SK-N-SH (cell line): ENCODE data around the gene NT5C. TPM values are rescaled to one million over a fixed set of nuclear protein-coding genes. Genes with fewer than 3 reads are reported as not detected.

Experiments
- CTCF ChIA-PET: fragments of 300-600, 350-600 bp; formaldehyde crosslinking; extraction: SDS; loops from one replicate; lab custom pipeline; 2021; lab: Yijun Ruan, JAX
- POLR2A ChIA-PET: fragments of 350-600 bp; sonication (Branson Sonifier 250); formaldehyde crosslinking; extraction: SDS; loops from one replicate; lab custom pipeline; 2020; ENCODE audit warnings: antibody characterized with exemption, inconsistent platforms; lab: Yijun Ruan, JAX
- DNase-seq: peaks from one replicate; pipeline ENCODE4 v3.0.0; 2012
- H2AFZ ChIP-seq: fragments of 200-600 bp; sonication (generic); 2 replicates; pipeline ENCODE4 v1.8.1; 2016; ENCODE audit warnings: antibody characterized with exemption, mild to moderate bottlenecking, low read depth
- H3F3A ChIP-seq: fragments of 200-600 bp; sonication (generic); replicated peaks from 2 replicates; pipeline ENCODE3; 2016; ENCODE audit warnings: antibody characterized with exemption, mild to moderate bottlenecking; ENCODE audit not compliant: insufficient read depth
- H3K27ac ChIP-seq, 2 experiments: fragments of 200-500 bp in 1 of 2; fragments of 200-600 bp in 1 of 2; sonication (Bioruptor generic) in 1 of 2; sonication (generic), shearing (Covaris generic) in 1 of 2; 2 replicates each; pipeline versions ENCODE4 v1.5.1 to v1.6.1; 2014 to 2016; ENCODE audit warnings: low read depth in 2 of 2, inconsistent platforms in 1 of 2, low read length in 1 of 2, mild to moderate bottlenecking in 1 of 2, mixed read lengths in 1 of 2
- H3K27me3 ChIP-seq: fragments of 200-600 bp; sonication (generic), shearing (Covaris generic); 2 replicates; pipeline ENCODE4 v1.6.1; 2016; ENCODE audit warnings: mixed run types; ENCODE audit not compliant: insufficient read depth
- H3K36me3 ChIP-seq, 2 experiments: fragments of 200-500 bp in 1 of 2; fragments of 200-600 bp in 1 of 2; sonication (Bioruptor generic) in 1 of 2; sonication (generic) in 1 of 2; replicated peaks in 1 of 2; 2 replicates each; pipeline versions ENCODE3 to v1.5.1; 2014 to 2016; ENCODE audit warnings: low read length in 1 of 2, mild to moderate bottlenecking in 1 of 2; ENCODE audit not compliant: insufficient read depth in 2 of 2, control insufficient read depth in 1 of 2
- H3K4me1 ChIP-seq, 2 experiments: fragments of 200-500 bp in 1 of 2; fragments of 200-600 bp in 1 of 2; sonication (Bioruptor generic) in 1 of 2; sonication (generic), shearing (Covaris generic) in 1 of 2; 2 replicates each; pipeline versions ENCODE4 v1.5.1 to v1.6.1; 2014 to 2016; ENCODE audit warnings: low read depth in 1 of 2, low read length in 1 of 2, mixed run types in 1 of 2; ENCODE audit not compliant: insufficient read depth in 2 of 2, control insufficient read depth in 1 of 2
- H3K4me2 ChIP-seq: fragments of 200-600 bp; sonication (generic), shearing (Covaris generic); 2 replicates; pipeline ENCODE4 v1.6.1; 2017; ENCODE audit warnings: mixed run types
- H3K4me3 ChIP-seq, 2 experiments: fragments of 200-500 bp in 1 of 2; fragments of 200-600 bp in 1 of 2; sonication (Bioruptor generic) in 1 of 2; sonication (generic), shearing (Covaris generic) in 1 of 2; 2 replicates each; pipeline versions ENCODE4 v1.5.1 to v1.8.1; 2014 to 2016; ENCODE audit warnings: low read depth in 2 of 2, inconsistent platforms in 1 of 2, low read length in 1 of 2, mild to moderate bottlenecking in 1 of 2, mixed read lengths in 1 of 2, moderate library complexity in 1 of 2
- H3K79me2 ChIP-seq: fragments of 200-600 bp; sonication (generic); 2 replicates; pipeline ENCODE4 v1.8.1; 2017; ENCODE audit warnings: mild to moderate bottlenecking; ENCODE audit not compliant: insufficient read depth
- H3K9ac ChIP-seq: fragments of 200-600 bp; sonication (generic); 2 replicates; pipeline ENCODE4 v1.6.1; 2017; ENCODE audit warnings: mixed run types
- H3K9me2 ChIP-seq: fragments of 200-600 bp; sonication (generic); 2 replicates; pipeline ENCODE4 v1.6.1; 2017; ENCODE audit warnings: mixed run types
- H3K9me3 ChIP-seq: fragments of 200-600 bp; sonication (generic); 2 replicates; pipeline ENCODE4 v1.6.1; 2017; ENCODE audit warnings: mixed run types, mild to moderate bottlenecking, moderate library complexity
- H4K20me1 ChIP-seq: fragments of 200-600 bp; sonication (generic); 2 replicates; pipeline ENCODE4 v1.6.1; 2017; ENCODE audit warnings: mild to moderate bottlenecking, mixed run types; ENCODE audit not compliant: insufficient read depth
- CHD2 ChIP-seq: fragments of 150-350 bp; IDR thresholded peaks from 2 replicates; pipeline ENCODE4 v1.6.1; 2018; ENCODE audit warnings: low read length; ENCODE audit not compliant: partially characterized antibody
- ELF1 ChIP-seq: IDR thresholded peaks from 2 replicates; pipeline ENCODE4 v1.4.0; 2012
- EP300 ChIP-seq, 2 experiments: IDR thresholded peaks; 2 replicates each; pipeline versions ENCODE4 v1.4.0 to v1.6.1; 2012; ENCODE audit warnings: borderline replicate concordance in 1 of 2, low read depth in 1 of 2, low read length in 1 of 2
- EZH2phosphoT487 ChIP-seq: fragments of 200-600 bp; sonication (generic); IDR thresholded peaks from 2 replicates; pipeline ENCODE4 v1.6.1; 2017; ENCODE audit warnings: low read depth, mixed run types, mild to moderate bottlenecking, antibody characterized with exemption, moderate library complexity, borderline replicate concordance
- FOSL2 ChIP-seq: IDR thresholded peaks from 2 replicates; pipeline ENCODE4 v1.4.0; 2012; ENCODE audit warnings: low read depth, mild to moderate bottlenecking, moderate library complexity, borderline replicate concordance
- GABPA ChIP-seq: IDR thresholded peaks from 2 replicates; pipeline ENCODE4 v1.4.0; 2012; ENCODE audit warnings: low read depth, mild to moderate bottlenecking
- GATA2 ChIP-seq: sonication (generic); formaldehyde crosslinking; IDR thresholded peaks from 2 replicates; pipeline ENCODE4 v1.5.0; 2020; ENCODE audit warnings: mild to moderate bottlenecking, missing genetic modification reagents
- MEF2A ChIP-seq: IDR thresholded peaks from 2 replicates; pipeline ENCODE4 v1.4.0; 2012; ENCODE audit warnings: low read depth, borderline replicate concordance
- MXI1 ChIP-seq: IDR thresholded peaks from 2 replicates; pipeline ENCODE4 v1.6.1; 2012; ENCODE audit warnings: mild to moderate bottlenecking, low read depth, low read length, improper control_type of control experiment
- NFIC ChIP-seq: IDR thresholded peaks from 2 replicates; pipeline ENCODE4 v1.4.0; 2012; ENCODE audit warnings: borderline replicate concordance
- NRF1 ChIP-seq: IDR thresholded peaks from 2 replicates; pipeline ENCODE4 v1.6.1; 2012; ENCODE audit warnings: low read depth, mild to moderate bottlenecking, low read length
- RAD21 ChIP-seq: IDR thresholded peaks from 2 replicates; pipeline ENCODE4 v1.6.1; 2012; ENCODE audit warnings: mild to moderate bottlenecking, low read length
- REST ChIP-seq: IDR thresholded peaks from 2 replicates; pipeline ENCODE4 v1.6.1; 2012; ENCODE audit warnings: mild to moderate bottlenecking, low read depth, low read length, moderate library complexity
- SIN3A ChIP-seq: IDR thresholded peaks from 2 replicates; pipeline ENCODE4 v1.6.1; 2012; ENCODE audit warnings: low read depth, mild to moderate bottlenecking, low read length, moderate library complexity, borderline replicate concordance
- SMC3 ChIP-seq: IDR thresholded peaks from 2 replicates; pipeline ENCODE4 v1.6.1; 2012; ENCODE audit warnings: low read depth, low read length, improper control_type of control experiment
- TAF1 ChIP-seq: IDR thresholded peaks from 2 replicates; pipeline ENCODE4 v1.6.1; 2012; ENCODE audit warnings: low read depth, mild to moderate bottlenecking, low read length, moderate library complexity, borderline replicate concordance
- TCF12 ChIP-seq: IDR thresholded peaks from 2 replicates; pipeline ENCODE4 v1.4.0; 2012
- TEAD4 ChIP-seq: IDR thresholded peaks from 2 replicates; pipeline ENCODE4 v1.4.0; 2012; ENCODE audit warnings: mild to moderate bottlenecking, borderline replicate concordance; ENCODE audit not compliant: insufficient read depth
- USF2 ChIP-seq: fragments of 150-350 bp; IDR thresholded peaks from 2 replicates; pipeline ENCODE4 v1.6.1; 2017; ENCODE audit warnings: antibody characterized with exemption, low read length, low read depth, borderline replicate concordance
- ZBTB33 ChIP-seq: IDR thresholded peaks from 2 replicates; pipeline ENCODE4 v1.4.0; 2012; ENCODE audit warnings: low read depth, borderline replicate concordance
- WGBS: methylation state at CpG from one replicate; pipeline ENCODE4 v1.1.6; 2017; ENCODE audit warnings: low lambda C conversion rate; 5-methylcytosine and 5-hydroxymethylcytosine counted together
- polyA plus RNA-seq, 3 experiments: library from polyadenylated mRNA; depleted of rRNA; stranded (reverse); fragments of >200 nt; gene quantifications; 2 replicates each; pipeline ENCODE4 v1.2.3, GENCODE V29; 2012
- TF ChIP-seq, protein P1 (sequence below): IDR thresholded peaks from 2 replicates; pipeline ENCODE4; 2012
- TF ChIP-seq, protein P2 (sequence below): fragments of 200-600 bp; sonication (generic); IDR thresholded peaks from 2 replicates; pipeline ENCODE4 v1.6.1; 2017; ENCODE audit warnings: antibody characterized with exemption, mild to moderate bottlenecking, moderate library complexity

Gene NT5C
- polyA plus RNA-seq, 1 of the 3 experiments (the other 2 are of a cell fraction) = 111 TPM

GRCh38 chr17:75113798-75114551 is 17.6 kb downstream of the NT5C start:
- peak; percentile 94 for DNase-seq
- Histone ChIP-seq H3K9ac (no peak overlapping the region; the same call in 1 of the 2 replicates), H3K4me2 (peak overlapping the region; percentile 48; the same call in 1 of the 2 replicates), H3K36me3 (peaks cover 0 to 9% of the 10 kb centered on the region in 2 experiments), H3K4me3 (peak overlapping the region in 1 of 2 experiments; percentile 40; a peak in 1 of 4 replicates), H3K4me1 (peaks cover 0 to 15% of the 10 kb centered on the region in 2 experiments; a peak in 1 of 4 replicates), H2AFZ (peak overlapping the region; percentile 80; the same call in 1 of the 2 replicates), H3K79me2 (peaks cover 21% of the 10 kb centered on the region; the same call in 1 of the 2 replicates), H3K9me3 (no peaks in the 10 kb centered on the region), H3F3A (peaks cover 15% of the 10 kb centered on the region), H4K20me1 (no peaks in the 10 kb centered on the region), H3K9me2 (no peaks in the 10 kb centered on the region), H3K27ac (no peak overlapping the region; a peak in 1 of 4 replicates), H3K27me3 (no peaks in the 10 kb centered on the region)
- WGBS = 32% methylated on average over 22 of the region's 22 CpGs
- ChIA-PET CTCF (interaction anchor here (0.6 to 11.4 kb wide), 89 partner anchors 9 to 520 kb away, joined by 3 to 422 read pairs (median 6); partner anchors contain the start of genes ATP5PD, FDXR, GGA3 and GRB2), POLR2A (interaction anchor here (1.0 to 2.3 kb wide), 8 partner anchors 10 to 152 kb away, joined by 3 to 22 read pairs (median 6); partner anchors contain the start of genes NT5C and SUMO2)
- TF ChIP-seq, protein P1, sequence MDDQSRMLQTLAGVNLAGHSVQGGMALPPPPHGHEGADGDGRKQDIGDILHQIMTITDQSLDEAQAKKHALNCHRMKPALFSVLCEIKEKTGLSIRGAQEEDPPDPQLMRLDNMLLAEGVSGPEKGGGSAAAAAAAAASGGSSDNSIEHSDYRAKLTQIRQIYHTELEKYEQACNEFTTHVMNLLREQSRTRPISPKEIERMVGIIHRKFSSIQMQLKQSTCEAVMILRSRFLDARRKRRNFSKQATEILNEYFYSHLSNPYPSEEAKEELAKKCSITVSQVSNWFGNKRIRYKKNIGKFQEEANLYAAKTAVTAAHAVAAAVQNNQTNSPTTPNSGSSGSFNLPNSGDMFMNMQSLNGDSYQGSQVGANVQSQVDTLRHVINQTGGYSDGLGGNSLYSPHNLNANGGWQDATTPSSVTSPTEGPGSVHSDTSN = no peak
- TF ChIP-seq, protein P2, sequence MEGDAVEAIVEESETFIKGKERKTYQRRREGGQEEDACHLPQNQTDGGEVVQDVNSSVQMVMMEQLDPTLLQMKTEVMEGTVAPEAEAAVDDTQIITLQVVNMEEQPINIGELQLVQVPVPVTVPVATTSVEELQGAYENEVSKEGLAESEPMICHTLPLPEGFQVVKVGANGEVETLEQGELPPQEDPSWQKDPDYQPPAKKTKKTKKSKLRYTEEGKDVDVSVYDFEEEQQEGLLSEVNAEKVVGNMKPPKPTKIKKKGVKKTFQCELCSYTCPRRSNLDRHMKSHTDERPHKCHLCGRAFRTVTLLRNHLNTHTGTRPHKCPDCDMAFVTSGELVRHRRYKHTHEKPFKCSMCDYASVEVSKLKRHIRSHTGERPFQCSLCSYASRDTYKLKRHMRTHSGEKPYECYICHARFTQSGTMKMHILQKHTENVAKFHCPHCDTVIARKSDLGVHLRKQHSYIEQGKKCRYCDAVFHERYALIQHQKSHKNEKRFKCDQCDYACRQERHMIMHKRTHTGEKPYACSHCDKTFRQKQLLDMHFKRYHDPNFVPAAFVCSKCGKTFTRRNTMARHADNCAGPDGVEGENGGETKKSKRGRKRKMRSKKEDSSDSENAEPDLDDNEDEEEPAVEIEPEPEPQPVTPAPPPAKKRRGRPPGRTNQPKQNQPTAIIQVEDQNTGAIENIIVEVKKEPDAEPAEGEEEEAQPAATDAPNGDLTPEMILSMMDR = peak; percentile 99
- TF ChIP-seq TCF12 = no peak
- no peak for TF ChIP-seq USF2
- TF ChIP-seq GABPA = no peak
- no peak for TF ChIP-seq FOSL2
- TF ChIP-seq TAF1 = no peak
- no peak for TF ChIP-seq NFIC
- TF ChIP-seq ZBTB33 = no peak
- peak; percentile 58; the same call in 1 of the 2 replicates for TF ChIP-seq MXI1
- no peak for TF ChIP-seq EZH2phosphoT487
- no peak for TF ChIP-seq MEF2A
- no peak; the same call in 1 of the 2 replicates for TF ChIP-seq SIN3A
- no peak for TF ChIP-seq GATA2 (CRISPR knock-in tag)
- TF ChIP-seq RAD21 = peak; percentile 95
- no peak for TF ChIP-seq CHD2
- TF ChIP-seq ELF1 = no peak
- no peak for TF ChIP-seq TEAD4
- no peak for TF ChIP-seq REST
- no peak for TF ChIP-seq NRF1
- peak; percentile 90 for TF ChIP-seq SMC3
- TF ChIP-seq EP300 (IDR thresholded peaks at IDR 0.05; ENCODE audit: borderline replicate concordance in 1 of 2, low read depth in 1 of 2, low read length in 1 of 2) = no peak
